Left ventricle myocardium inferior (tissue), 1 donor: ENCODE data around the gene ATXN7L1. TPM values are rescaled to one million over a fixed set of nuclear protein-coding genes. Genes with fewer than 3 reads are reported as not detected.

ENCODE experiments used
- DNase-seq: peaks from one replicate; pipeline ENCODE4 v3.0.0-alpha.2; 2020
- H3K27ac ChIP-seq: fragments of 200-600 bp; replicated peaks from 2 replicates; pipeline ENCODE4 v1.8.0; 2021
- H3K27me3 ChIP-seq: fragments of 200-600 bp; 2 replicates; pipeline ENCODE4 v1.8.0; 2021; ENCODE audit warnings: low read depth
- H3K36me3 ChIP-seq: fragments of 200-600 bp; 2 replicates; pipeline ENCODE4 v1.8.0; 2021
- H3K4me1 ChIP-seq: fragments of 200-600 bp; 2 replicates; pipeline ENCODE4 v1.8.0; 2021
- H3K4me3 ChIP-seq: fragments of 200-600 bp; 2 replicates; pipeline ENCODE4 v1.8.0; 2021; ENCODE audit warnings: mild to moderate bottlenecking, moderate library complexity
- H3K9me3 ChIP-seq: fragments of 200-600 bp; replicated peaks from 2 replicates; pipeline ENCODE4 v1.8.0; 2021
- intact Hi-C: fragments of 100-400 bp; cut with micrococcal nuclease; formaldehyde crosslinking; loops from one replicate; pipeline ENCODE4 v1.11.0; 2022
- total RNA-seq: library from RNA; stranded (reverse); fragmentation: NEBNext Ultra II Directional; extraction: Animal tissue kit (Norgen Biotek cat#: 25700); gene quantifications from one replicate; pipeline ENCODE4 v1.2.1, GENCODE V29; 2021
- TF ChIP-seq, protein P1 (sequence below): fragments of 200-600 bp; IDR thresholded peaks from 2 replicates; pipeline ENCODE4 v1.8.0; 2021; ENCODE audit warnings: antibody characterized with exemption, mild to moderate bottlenecking, borderline replicate concordance
- donor health status: DM: no; HTN: yes; CAD: no; lungs with severe emphysema.

The ATXN7L1 gene
- total RNA-seq, 1 donor from 2014 or later, result 6.2 TPM

DNA sequence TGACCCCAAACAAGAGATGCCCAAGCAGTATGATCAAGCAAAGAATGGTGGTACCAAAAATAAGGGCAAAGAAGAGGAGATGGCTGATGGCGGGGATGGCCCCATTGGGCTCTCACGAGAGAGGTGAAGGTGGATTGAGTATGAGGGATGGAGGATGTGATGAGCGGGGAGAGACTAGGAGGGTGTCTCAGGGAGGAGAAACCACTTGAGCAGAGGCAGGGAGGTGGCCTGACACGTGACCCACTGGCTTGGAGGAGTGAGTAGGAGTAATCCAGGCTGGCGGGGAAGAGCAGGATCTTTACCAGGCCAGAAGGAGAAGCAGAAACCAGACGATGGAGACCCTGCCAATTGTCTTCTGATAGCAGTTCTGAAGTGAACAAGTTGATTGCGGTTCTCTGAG is 33.3 kb upstream of the ATXN7L1 start:
- Histone ChIP-seq H3K36me3 (peaks cover 6% of the 10 kb centered on the region), H3K27me3 (no peaks in the 10 kb centered on the region), H3K27ac (no peak overlapping the region), H3K4me1 (peaks cover 10% of the 10 kb centered on the region), H3K9me3 (peaks cover 7% of the 10 kb centered on the region), H3K4me3 (no peak overlapping the region)
- intact Hi-C loops, result no loop called here
- TF ChIP-seq, protein P1, sequence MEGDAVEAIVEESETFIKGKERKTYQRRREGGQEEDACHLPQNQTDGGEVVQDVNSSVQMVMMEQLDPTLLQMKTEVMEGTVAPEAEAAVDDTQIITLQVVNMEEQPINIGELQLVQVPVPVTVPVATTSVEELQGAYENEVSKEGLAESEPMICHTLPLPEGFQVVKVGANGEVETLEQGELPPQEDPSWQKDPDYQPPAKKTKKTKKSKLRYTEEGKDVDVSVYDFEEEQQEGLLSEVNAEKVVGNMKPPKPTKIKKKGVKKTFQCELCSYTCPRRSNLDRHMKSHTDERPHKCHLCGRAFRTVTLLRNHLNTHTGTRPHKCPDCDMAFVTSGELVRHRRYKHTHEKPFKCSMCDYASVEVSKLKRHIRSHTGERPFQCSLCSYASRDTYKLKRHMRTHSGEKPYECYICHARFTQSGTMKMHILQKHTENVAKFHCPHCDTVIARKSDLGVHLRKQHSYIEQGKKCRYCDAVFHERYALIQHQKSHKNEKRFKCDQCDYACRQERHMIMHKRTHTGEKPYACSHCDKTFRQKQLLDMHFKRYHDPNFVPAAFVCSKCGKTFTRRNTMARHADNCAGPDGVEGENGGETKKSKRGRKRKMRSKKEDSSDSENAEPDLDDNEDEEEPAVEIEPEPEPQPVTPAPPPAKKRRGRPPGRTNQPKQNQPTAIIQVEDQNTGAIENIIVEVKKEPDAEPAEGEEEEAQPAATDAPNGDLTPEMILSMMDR, result no peak
- DNase-seq, result no peak

DNA sequence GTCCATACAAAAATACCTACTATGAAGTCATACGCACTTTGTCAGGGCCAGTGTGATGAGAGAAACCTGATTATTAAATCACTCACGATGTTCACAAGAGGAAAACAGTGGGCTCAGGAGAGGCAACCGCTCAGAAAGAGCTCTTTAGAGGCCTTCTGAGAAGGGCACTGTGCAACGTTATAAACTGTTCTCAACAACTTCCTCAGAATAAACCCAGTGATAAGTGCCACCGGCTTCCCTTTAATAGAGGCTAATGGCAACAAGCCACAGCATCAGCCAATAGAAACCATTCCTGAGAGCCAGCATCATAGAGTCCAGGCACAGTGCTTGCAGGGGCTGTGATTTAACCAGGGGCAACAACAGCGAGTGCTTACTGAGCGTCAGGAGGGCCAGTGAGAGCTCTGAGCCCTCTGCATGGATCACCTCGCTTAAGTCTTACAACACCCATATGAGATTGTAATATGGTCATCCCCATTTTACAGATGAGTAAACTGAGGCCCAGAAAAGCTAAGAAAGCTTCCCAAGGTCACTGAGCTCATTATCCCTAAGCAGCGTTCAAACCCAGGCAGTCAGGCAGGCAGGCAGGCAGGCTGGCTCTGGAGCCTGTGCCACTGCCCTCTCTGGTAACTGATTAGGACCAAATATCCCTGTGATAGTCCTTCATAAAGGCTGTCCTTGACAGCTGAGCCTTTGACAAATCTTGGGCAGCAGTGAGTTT is 30.9 kb upstream of the ATXN7L1 start:
- DNase-seq, result no peak
- Histone ChIP-seq H3K4me1 (peaks cover 10% of the 10 kb centered on the region), H3K9me3 (peaks cover 16% of the 10 kb centered on the region), H3K27ac (no peak overlapping the region), H3K27me3 (no peaks in the 10 kb centered on the region), H3K4me3 (no peak overlapping the region), H3K36me3 (peaks cover 6% of the 10 kb centered on the region)
- intact Hi-C loops, result no loop called here
- TF ChIP-seq, protein P1, result no peak

DNA sequence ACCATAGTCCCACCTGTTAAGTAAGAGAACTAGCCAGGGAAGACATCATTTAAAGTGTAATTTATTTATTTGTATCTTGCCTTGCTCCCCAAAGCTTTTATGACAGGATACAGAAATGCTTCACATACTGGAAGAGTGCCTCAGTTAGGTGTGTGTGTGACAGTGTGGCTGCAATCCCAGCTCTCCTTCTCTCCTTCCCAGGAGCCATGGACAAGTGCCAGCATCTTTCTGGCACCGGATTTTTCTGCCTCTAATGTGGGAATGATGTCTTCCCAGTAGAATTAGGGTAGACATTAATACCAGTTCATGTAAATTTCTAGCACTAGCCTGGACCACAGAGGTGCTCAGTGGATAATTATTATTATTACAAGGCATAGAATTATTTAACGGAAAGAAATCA is 30.3 kb upstream of the ATXN7L1 start:
- Histone ChIP-seq H3K4me3 (no peak overlapping the region), H3K27ac (no peak overlapping the region), H3K36me3 (peaks cover 6% of the 10 kb centered on the region), H3K9me3 (peaks cover 16% of the 10 kb centered on the region), H3K4me1 (peaks cover 10% of the 10 kb centered on the region), H3K27me3 (no peaks in the 10 kb centered on the region)
- intact Hi-C loops, result no loop called here
- DNase-seq, result peak; percentile 18
- TF ChIP-seq, protein P1, result no peak

DNA sequence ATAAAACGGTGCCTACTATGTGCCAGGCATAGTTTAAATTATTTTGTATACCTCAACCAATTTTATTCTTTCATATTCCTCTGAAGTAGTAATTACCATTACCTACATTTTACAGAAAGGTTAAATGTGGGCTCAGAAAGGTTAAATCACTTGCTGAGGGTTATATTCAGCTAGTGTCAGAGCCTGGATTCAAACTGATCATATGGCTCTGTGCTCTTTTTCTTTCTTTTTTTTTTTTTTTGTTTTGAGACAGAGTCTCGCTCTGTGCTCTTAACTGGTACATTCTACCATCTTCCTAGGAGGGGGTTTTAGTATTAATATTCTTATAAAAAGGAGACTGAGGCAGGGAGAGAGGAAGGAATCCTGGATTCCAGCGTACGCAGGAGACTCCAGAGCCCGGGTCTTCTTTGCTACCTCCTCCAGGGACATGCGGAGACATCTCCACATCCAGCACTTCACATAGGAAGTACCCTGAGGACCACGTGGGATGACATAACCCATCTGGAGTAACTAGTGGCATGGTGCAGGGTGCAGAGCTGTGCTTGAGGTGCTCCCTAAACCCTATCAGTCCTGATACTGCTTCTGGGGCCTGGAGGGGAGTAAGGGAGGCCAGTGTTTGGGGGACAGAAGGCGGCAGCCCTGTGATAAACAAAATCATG is 29.6 kb upstream of the ATXN7L1 start:
- no peak for DNase-seq
- H3K4me3 ChIP-seq, result no peak overlapping the region
- TF ChIP-seq, protein P1, result no peak
- H3K4me1 ChIP-seq, result peaks cover 10% of the 10 kb centered on the region
- H3K36me3 ChIP-seq, result peaks cover 3% of the 10 kb centered on the region
- intact Hi-C loops, result no loop called here
- no peak overlapping the region for H3K27ac ChIP-seq
- H3K27me3 ChIP-seq, result no peaks in the 10 kb centered on the region
- H3K9me3 ChIP-seq, result peaks cover 14% of the 10 kb centered on the region

DNA sequence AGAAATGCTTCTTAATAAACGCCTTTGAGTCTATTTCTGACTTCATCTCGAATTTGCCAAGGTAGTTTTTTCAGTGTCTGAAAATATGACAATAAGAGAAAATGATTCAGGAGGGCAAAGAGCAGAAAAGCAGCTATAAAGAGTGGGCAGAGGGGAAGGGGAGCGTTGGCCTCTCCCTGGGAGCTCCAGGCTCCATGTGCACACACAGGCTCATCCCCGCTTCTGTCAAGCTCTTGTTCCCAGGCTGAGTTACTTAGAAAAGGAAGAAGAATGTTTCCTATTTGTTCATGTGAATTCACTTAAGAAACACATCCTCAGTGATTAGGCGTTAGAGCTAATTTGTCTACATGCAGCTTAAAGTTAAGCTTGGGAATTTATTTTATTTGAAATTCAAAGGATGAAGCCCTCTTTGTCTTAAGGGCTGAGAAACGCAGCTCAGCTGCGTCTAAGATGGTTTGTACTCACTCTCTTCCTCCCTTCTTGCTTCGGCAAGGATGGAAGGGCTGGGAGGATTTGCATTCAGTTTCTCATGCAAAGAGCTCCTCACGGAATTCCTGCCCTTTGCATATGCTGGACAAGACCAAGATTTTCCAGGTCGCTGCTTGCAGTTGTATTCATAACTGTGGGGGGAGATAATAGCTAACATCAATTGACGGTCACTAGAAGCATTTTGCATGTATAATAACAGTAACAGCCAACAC is 29.0 kb upstream of the ATXN7L1 start:
- H3K4me1 ChIP-seq, result peaks cover 10% of the 10 kb centered on the region
- no peak overlapping the region for H3K27ac ChIP-seq
- intact Hi-C loops, result no loop called here
- peaks cover 8% of the 10 kb centered on the region for H3K9me3 ChIP-seq
- H3K4me3 ChIP-seq, result no peak overlapping the region
- DNase-seq, result no peak
- no peaks in the 10 kb centered on the region for H3K27me3 ChIP-seq
- no peaks in the 10 kb centered on the region for H3K36me3 ChIP-seq
- TF ChIP-seq, protein P1, result no peak
